Gastrocnemius medialis (tissue), 4 donors: ENCODE measurements around the gene SMAD2.

Source experiments
- CTCF ChIP-seq, 5 experiments: fragments of 450-650 bp in 3 of 5; fragments of 200-600 bp in 2 of 5; sonication (generic) in 2 of 5; IDR thresholded peaks in 4 of 5; conservative IDR thresholded peaks in 1 of 5; 1 replicate in 4 of 5; 2 replicates in 1 of 5; pipeline ENCODE4 v1.5.1; 2016 to 2019; ENCODE audit warnings: antibody characterized with exemption in 5 of 5, mild to moderate bottlenecking in 3 of 5, moderate library complexity in 3 of 5
- POLR2A ChIP-seq, 2 donors: fragments of 450-650 bp; IDR thresholded peaks; one replicate each; pipeline ENCODE4 v1.6.1; 2017; ENCODE audit warnings: antibody characterized with exemption in 2 of 2, mild to moderate bottlenecking in 2 of 2, moderate library complexity in 2 of 2

- TF ChIP-seq CTCF (IDR thresholded peaks at IDR 0.05 in 4 of 5, conservative IDR thresholded peaks at IDR 0.05 in 1 of 5) (no peak), POLR2A (IDR thresholded peaks at IDR 0.05) (no peak)
These were observed 48.6 kb downstream of the SMAD2 start for GRCh38 chr18:47881752-47882455.
